GM18498 (cell line): ENCODE data around the gene CFAP74.

Experiments used
- ATAC-seq: cut with Tn5 transposase; IDR thresholded peaks from one replicate; pipeline ENCODE4 v1.9.1; 2021; ENCODE audit warnings: mild to moderate bottlenecking, moderate library complexity; ENCODE audit not compliant: unreplicated experiment

Gene CFAP74

DNA sequence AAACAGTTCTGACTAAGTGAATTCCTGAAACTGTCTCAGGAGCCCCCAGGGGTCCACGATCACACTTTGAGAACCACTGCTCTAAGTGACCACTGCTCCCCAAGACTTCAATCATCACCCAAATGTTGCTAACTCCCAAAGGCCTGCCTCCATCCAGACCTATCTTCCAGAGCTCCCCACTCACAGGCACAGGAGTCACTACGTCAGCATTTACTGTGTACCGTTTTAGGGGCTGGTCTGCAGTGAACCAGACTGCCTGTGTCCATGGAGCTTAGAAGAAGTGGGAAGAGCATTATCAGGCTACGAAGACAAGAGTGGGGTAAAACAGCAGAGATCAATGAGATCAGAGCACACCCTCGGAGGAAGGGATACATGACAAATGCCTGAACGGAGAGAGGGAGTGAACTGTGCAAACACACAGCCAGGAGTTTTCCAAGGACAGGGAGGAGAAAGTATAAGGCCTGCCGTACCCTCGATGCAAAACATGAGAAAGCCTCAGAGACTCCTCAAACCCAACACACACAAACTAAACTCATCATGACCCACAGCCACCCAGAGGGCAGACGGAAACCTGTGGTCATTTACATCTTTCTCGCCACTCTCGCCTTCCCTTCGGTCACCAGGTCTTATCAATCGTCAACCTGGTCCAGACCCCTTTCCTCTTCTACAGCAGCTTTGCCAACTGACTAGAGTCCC is 122.8 kb downstream of the CFAP74 start:
- ATAC-seq, result no peak

DNA sequence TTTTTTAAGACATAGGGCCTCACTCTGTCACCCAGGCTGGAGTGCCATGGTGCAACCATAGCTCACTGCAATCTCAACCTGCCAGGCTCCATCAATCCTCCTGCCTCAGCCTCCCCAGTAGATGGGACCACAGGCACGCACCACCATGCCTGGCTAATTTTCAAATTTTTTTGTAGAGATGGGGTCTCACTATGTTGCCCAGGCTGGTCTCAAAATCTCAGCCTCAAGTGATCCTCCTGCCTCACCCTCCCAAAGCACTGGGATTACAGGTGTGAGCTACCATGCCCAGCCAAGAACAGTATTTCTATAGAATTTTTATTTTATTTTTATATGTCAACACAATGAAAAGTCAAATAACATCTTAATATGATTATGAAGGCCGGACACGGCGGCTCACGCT is 123.6 kb downstream of the CFAP74 start:
- no peak for ATAC-seq

DNA sequence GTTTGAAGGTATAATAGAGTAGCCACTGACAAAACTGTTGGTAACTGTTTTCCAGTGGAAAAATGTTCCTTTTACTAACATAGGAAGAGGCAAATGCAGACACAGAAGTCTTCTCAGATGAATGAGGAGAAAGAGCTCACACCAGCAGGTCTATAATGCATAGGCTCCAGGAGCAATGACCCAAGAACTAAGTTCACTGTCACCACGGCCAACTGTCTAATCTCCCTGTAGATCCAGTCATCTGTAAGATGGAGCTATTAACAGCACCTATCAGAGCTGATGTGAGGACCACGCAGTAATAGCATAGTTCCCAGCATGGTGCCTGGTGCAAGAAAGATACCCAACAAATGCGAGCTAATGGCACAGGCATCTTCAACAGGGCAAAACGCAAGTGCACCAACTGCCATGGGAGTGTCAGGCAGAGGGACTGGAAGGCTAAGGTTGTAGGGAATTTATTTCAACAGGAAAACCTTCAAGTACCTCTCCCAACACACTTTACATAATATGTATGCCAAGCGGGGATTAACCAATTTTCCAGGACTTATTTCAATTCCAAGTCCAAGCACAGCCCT is 125.6 kb downstream of the CFAP74 start:
- ATAC-seq, result no peak

DNA sequence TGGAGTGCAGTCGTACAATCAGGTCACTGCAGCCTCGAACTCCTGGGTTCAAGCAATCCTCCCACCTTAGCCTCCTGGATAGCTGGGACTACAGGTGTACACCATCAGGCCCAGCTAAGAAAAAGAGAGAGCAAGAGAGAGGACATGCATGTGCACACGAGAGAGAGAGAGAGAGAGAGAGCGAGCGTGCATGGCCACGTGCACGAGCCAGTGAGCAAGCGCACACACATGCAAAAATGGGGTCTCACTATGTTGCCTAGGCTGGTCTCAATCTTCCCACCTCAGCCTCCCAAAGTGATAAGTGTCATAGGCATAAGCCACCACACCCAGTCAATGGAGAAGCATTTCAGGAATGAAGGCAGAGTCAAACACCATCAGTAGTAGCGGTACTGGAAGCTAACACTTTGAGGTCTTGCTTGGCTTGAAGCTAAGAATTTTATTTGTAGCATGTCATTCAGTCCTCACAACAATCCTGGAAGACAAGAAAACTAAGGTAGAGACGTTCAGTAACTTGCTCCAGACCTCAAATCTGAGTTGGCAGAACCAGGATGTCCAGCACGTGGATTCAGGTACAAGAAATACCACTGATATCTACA is 127.2 kb downstream of the CFAP74 start:
- ATAC-seq, result no peak

DNA sequence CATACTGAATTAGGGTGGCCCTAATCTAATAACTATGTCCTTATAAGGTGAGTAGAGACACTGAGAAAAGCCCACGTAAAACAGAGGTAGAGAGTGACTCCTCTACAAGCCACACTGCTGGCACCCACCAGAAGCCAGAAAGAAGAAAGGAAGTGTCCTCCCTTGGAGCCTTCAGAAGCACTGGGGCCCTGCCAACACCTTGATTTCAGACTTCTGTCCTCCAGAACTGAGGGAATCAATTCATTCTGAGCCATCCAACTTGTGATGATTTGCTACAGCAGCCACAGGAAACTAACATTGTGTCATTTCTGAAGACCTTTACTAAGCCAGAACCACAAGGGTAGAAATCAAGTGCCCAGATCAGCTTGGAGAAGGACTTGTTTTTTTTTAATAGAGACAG is 127.7 kb downstream of the CFAP74 start:
- ATAC-seq, result no peak

DNA sequence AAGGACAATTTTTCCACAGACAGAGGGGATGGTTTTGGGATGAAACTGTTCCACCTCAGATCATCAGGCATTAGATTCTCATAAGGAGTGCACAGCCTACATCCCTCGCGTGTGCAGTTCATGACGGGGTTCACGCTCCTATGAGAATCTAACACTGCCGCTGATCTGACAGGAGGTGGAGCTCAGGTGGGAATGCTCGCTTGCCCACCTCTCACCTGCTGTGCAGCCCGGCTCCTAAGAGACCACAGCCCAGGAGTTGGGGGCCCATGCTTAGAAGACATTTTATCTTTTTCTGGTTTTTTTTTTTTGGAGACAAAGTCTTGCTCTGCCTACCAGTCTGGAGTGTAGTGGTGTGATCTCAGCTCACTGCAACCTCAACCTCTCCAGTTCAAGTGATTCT is 128.7 kb downstream of the CFAP74 start:
- no peak for ATAC-seq

DNA sequence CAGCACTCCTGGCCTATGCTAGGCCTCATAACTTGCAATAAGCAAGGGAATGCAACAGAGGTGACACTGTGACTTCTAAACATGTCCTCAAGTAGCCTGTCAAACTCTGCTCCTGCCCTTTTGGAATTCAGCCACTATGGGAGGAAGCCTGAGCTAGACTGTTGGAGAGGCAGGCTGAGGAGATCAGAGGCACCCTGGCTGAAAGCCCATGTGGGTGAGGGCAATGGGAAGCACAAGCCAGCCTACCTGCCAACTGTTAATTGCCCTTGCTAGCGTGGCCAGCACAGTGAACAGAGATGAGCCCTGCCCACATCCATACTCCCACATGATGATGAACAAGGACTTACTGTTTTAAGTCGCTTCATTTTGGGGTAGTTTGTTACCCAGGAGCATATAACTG is 130.4 kb downstream of the CFAP74 start:
- ATAC-seq, result no peak

DNA sequence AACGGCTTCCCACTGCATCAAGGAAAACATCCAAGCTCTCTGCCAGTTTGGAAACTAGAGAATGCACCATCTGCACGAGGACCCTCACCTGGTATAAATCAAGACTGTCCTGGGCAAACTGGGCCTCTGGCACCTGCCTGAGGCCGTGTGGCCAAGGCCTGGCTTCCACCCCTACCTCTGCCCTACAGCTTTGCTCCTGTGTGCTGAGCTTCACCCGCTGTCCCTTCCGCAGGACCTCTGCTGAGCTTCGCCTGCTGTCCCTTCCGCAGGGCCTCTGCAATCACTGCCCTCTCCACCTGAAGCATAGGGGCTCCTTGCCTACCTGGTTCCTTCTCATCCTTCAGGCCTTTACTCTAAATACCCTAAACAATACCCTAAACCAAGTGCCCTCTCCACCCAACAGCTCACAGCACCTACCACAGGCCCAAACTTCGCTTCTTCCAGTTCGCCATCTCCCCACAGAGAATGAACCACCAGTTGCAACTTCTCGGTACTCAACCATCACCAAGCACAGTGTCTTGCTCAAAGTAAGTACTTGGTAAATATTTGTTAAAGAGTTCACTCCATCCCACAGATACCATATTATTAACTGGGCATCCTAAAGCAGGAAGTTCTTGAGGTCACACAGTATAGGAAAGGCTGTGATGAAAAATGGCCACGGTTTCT is 131.1 kb downstream of the CFAP74 start:
- ATAC-seq, result no peak
